H9 (cell line): Measurements from ENCODE around the gene BICRAL. TPM values are rescaled to one million over a fixed set of nuclear protein-coding genes. Genes with fewer than 3 reads are reported as not detected.

ENCODE experiments used
- DNase-seq: peaks from one replicate; pipeline ENCODE4 v3.0.0-alpha.2; 2017
- H2AFZ ChIP-seq: one replicate; pipeline ENCODE4 v1.6.1; 2013; ENCODE audit warnings: mild to moderate bottlenecking, low read length, control low read depth, moderate library complexity
- H2AK5ac ChIP-seq: 2 replicates; pipeline ENCODE4 v1.6.1; 2013; ENCODE audit warnings: low read length, control low read depth, mixed read lengths; ENCODE audit not compliant: insufficient read length
- H2BK120ac ChIP-seq: one replicate; pipeline ENCODE4 v1.6.1; 2013; ENCODE audit warnings: low read depth, mild to moderate bottlenecking, low read length, control low read depth, inconsistent platforms; ENCODE audit not compliant: poor library complexity, severe bottlenecking
- H2BK12ac ChIP-seq: 2 replicates; pipeline ENCODE4 v1.6.1; 2013; ENCODE audit warnings: low read length, control low read depth, mixed read lengths, low read depth; ENCODE audit not compliant: insufficient read length
- H2BK15ac ChIP-seq: 2 replicates; pipeline ENCODE4 v1.6.1; 2013; ENCODE audit warnings: low read depth, low read length, control low read depth
- H2BK20ac ChIP-seq: one replicate; pipeline ENCODE4 v1.6.1; 2013; ENCODE audit warnings: low read depth, mild to moderate bottlenecking, low read length, control low read depth, inconsistent platforms; ENCODE audit not compliant: poor library complexity, severe bottlenecking
- H2BK5ac ChIP-seq: 2 replicates; pipeline ENCODE4 v1.6.1; 2013; ENCODE audit warnings: low read length, control low read depth, mixed read lengths; ENCODE audit not compliant: insufficient read length
- H3K14ac ChIP-seq: 2 replicates; pipeline ENCODE4 v1.6.1; 2013; ENCODE audit warnings: low read length, control low read depth; ENCODE audit not compliant: insufficient read depth
- H3K18ac ChIP-seq: 2 replicates; pipeline ENCODE4 v1.6.1; 2013; ENCODE audit warnings: low read depth, mild to moderate bottlenecking, mixed read lengths, low read length, control low read depth; ENCODE audit not compliant: insufficient read length
- H3K23ac ChIP-seq: 2 replicates; pipeline ENCODE4 v1.6.1; 2013; ENCODE audit warnings: low read length, control low read depth, mixed read lengths, low read depth; ENCODE audit not compliant: insufficient read length
- H3K23me2 ChIP-seq: 2 replicates; pipeline ENCODE4 v1.6.1; 2013; ENCODE audit warnings: low read depth, mild to moderate bottlenecking, mixed read lengths, low read length, control low read depth; ENCODE audit not compliant: insufficient read length, poor library complexity, severe bottlenecking
- H3K27ac ChIP-seq: 2 replicates; pipeline ENCODE4 v1.5.1; 2013; ENCODE audit warnings: low read length, control low read depth, mixed read lengths, low read depth; ENCODE audit not compliant: insufficient read length
- H3K27me3 ChIP-seq: 2 replicates; pipeline ENCODE4 v1.6.1; 2013; ENCODE audit warnings: low read length, control low read depth, inconsistent platforms; ENCODE audit not compliant: insufficient read depth
- H3K4ac ChIP-seq: 2 replicates; pipeline ENCODE4 v1.6.1; 2013; ENCODE audit warnings: low read depth, mild to moderate bottlenecking, control low read depth, inconsistent platforms, low read length, moderate library complexity
- H3K4me1 ChIP-seq: 2 replicates; pipeline ENCODE4 v1.6.1; 2013; ENCODE audit warnings: low read length, control low read depth, inconsistent platforms; ENCODE audit not compliant: insufficient read depth
- H3K4me2 ChIP-seq: 2 replicates; pipeline ENCODE4 v1.6.1; 2013; ENCODE audit warnings: low read length, control low read depth, mixed read lengths; ENCODE audit not compliant: insufficient read length, insufficient read depth
- H3K56ac ChIP-seq: 2 replicates; pipeline ENCODE4 v1.6.1; 2013; ENCODE audit warnings: low read depth, mild to moderate bottlenecking, mixed read lengths, low read length, control low read depth; ENCODE audit not compliant: insufficient read length
- H3K79me1 ChIP-seq: 2 replicates; pipeline ENCODE4 v1.6.1; 2013; ENCODE audit warnings: low read depth, mild to moderate bottlenecking, moderate library complexity, low read length, control low read depth, inconsistent platforms; ENCODE audit not compliant: insufficient read depth, poor library complexity, severe bottlenecking
- H3K79me2 ChIP-seq: 2 replicates; pipeline ENCODE4 v1.6.1; 2013; ENCODE audit warnings: low read length, control low read depth, inconsistent platforms; ENCODE audit not compliant: insufficient read depth
- H3K9ac ChIP-seq: 2 replicates; pipeline ENCODE4 v1.6.1; 2013; ENCODE audit warnings: low read length, control low read depth, mixed read lengths; ENCODE audit not compliant: insufficient read length; ENCODE audit errors: extremely low read depth
- H3K9me3 ChIP-seq: one replicate; pipeline ENCODE4 v1.6.1; 2013; ENCODE audit warnings: low read depth, low read length, inconsistent platforms; ENCODE audit not compliant: control insufficient read depth
- H3T11ph ChIP-seq: one replicate; pipeline ENCODE4 v1.6.1; 2013; ENCODE audit warnings: mild to moderate bottlenecking, low read length, control low read depth, inconsistent platforms
- H4K20me1 ChIP-seq: one replicate; pipeline ENCODE4 v1.6.1; 2013; ENCODE audit not compliant: control insufficient read depth, insufficient read length, insufficient read depth
- H4K5ac ChIP-seq: 2 replicates; pipeline ENCODE4 v1.6.1; 2013; ENCODE audit warnings: low read depth, mild to moderate bottlenecking, mixed read lengths, low read length, control low read depth; ENCODE audit not compliant: insufficient read length
- H4K8ac ChIP-seq: replicated peaks from 2 replicates; pipeline ENCODE4 v1.6.1; 2013; ENCODE audit warnings: low read length, control low read depth, mixed read lengths, low read depth; ENCODE audit not compliant: insufficient read length
- H4K91ac ChIP-seq: 2 replicates; pipeline ENCODE4 v1.6.1; 2013; ENCODE audit warnings: low read depth, mild to moderate bottlenecking, moderate library complexity, mixed read lengths, low read length, control low read depth; ENCODE audit not compliant: insufficient read length
- H3K27ac Mint-ChIP-seq, 3 experiments: 2 replicates in 2 of 3; 3 replicates in 1 of 3; pipeline ENCODE4 v1.8.0; 2020 to 2021; ENCODE audit warnings: mixed read lengths in 3 of 3, mild to moderate bottlenecking in 1 of 3, moderate library complexity in 1 of 3
- H3K27me3 Mint-ChIP-seq: 2 replicates; pipeline ENCODE4 v1.8.0; 2021; ENCODE audit warnings: low read depth, mild to moderate bottlenecking, moderate library complexity, mixed read lengths
- H3K36me3 Mint-ChIP-seq, 3 experiments: 2 replicates in 2 of 3; 3 replicates in 1 of 3; pipeline ENCODE4 v1.8.0; 2020 to 2021; ENCODE audit warnings: low read depth in 3 of 3, mixed read lengths in 3 of 3; ENCODE audit not compliant: insufficient read depth in 1 of 3
- H3K4me1 Mint-ChIP-seq, 2 experiments: 2 replicates each; pipeline ENCODE4 v1.8.0; 2020; ENCODE audit warnings: mixed read lengths in 2 of 2
- H3K4me3 Mint-ChIP-seq, 2 experiments: 2 replicates in 1 of 2; 3 replicates in 1 of 2; pipeline ENCODE4 v1.8.0; 2020 to 2021; ENCODE audit warnings: mild to moderate bottlenecking in 2 of 2, mixed read lengths in 2 of 2, moderate library complexity in 1 of 2
- H3K9me3 Mint-ChIP-seq, 2 experiments: 2 replicates in 1 of 2; 3 replicates in 1 of 2; pipeline ENCODE4 v1.8.0; 2020; ENCODE audit warnings: mild to moderate bottlenecking in 2 of 2, mixed read lengths in 2 of 2, moderate library complexity in 1 of 2
- WGBS: extraction: QIAGEN DNeasy Blood & Tissue Kit; methylation state at CpG from one replicate; pipeline ENCODE4 v1.1.7; 2013; ENCODE audit warnings: missing lambda C conversion rate, low lambda C conversion rate, mixed read lengths; ENCODE audit not compliant: insufficient read length; ENCODE audit errors: extremely low coverage; 5-methylcytosine and 5-hydroxymethylcytosine counted together
- total RNA-seq: library from RNA; stranded (reverse); gene quantifications from 2 replicates; pipeline ENCODE4 v1.2.1, GENCODE V29; 2021
- TF ChIP-seq, protein P1 (sequence below): fragments of 200-600 bp; sonication (generic); conservative IDR thresholded peaks from 3 replicates; pipeline ENCODE4 v1.8.0; 2021; ENCODE audit warnings: antibody characterized with exemption, mild to moderate bottlenecking

The BICRAL gene
- total RNA-seq, 1 experiment from 2014 or later: 9.8 TPM

DNA sequence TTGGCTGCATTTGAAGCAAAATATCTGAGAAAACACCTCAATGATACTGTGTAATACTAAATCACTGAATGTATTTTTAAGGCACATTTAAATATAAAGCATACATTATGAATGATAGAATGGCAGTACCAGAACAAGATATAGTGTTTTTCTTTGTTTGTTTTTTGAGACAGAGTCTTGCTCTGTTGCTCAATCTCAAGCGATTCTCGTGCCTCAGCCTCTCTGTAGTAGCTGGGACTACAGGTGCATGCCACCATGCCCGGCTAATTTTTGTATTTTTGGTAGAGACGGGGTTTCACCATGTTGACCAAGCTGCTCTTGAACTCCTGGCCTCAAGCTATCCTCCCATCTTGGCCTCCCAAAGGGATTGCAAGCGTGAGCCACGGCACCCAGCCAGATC, 2.3 kb upstream of the BICRAL start:
- Histone ChIP-seq H3K23ac (no peak overlapping the region), H2AK5ac (no peak overlapping the region), H3K56ac (no peak overlapping the region), H3K4ac (no peak overlapping the region), H3K14ac (no peak overlapping the region), H4K8ac (no peak overlapping the region), H3K4me2 (no peak overlapping the region), H4K5ac (no peak overlapping the region), H3K9ac (no peak overlapping the region), H3K9me3 (no peaks in the 10 kb centered on the region), H4K91ac (no peak overlapping the region), H4K20me1 (no peaks in the 10 kb centered on the region), H3K79me1 (no peaks in the 10 kb centered on the region), H3K18ac (no peak overlapping the region), H2BK20ac (no peak overlapping the region), H2BK12ac (no peak overlapping the region), H2BK120ac (no peak overlapping the region), H3K27me3 (no peaks in the 10 kb centered on the region), H3K23me2 (no peaks in the 10 kb centered on the region), H3T11ph (no peak overlapping the region), H2AFZ (no peak overlapping the region), H2BK5ac (no peak overlapping the region), H2BK15ac (no peak overlapping the region), H3K4me1 (no peaks in the 10 kb centered on the region), H3K79me2 (peaks cover 1% of the 10 kb centered on the region; the same call in 1 of the 2 replicates), H3K27ac (no peak overlapping the region)
- Mint-ChIP-seq H3K9me3 (no peaks in the 10 kb centered on the region), H3K4me1 (peaks cover 14 to 16% of the 10 kb centered on the region in 2 experiments), H3K36me3 (peaks cover under 1 to 9% (median 1%) of the 10 kb centered on the region in 3 experiments; a peak in 4 of 7 replicates), H3K4me3 (0 out of 5 replicates have a peak overlapping the region, but pooled peaks of 1 of the 2 experiments have one; percentile 46), H3K27me3 (peaks cover 1% of the 10 kb centered on the region; the same call in 1 of the 2 replicates), H3K27ac (no peak overlapping the region)
- WGBS: no CpG with 5 or more reads among the region's 6 CpGs
- TF ChIP-seq, protein P1, sequence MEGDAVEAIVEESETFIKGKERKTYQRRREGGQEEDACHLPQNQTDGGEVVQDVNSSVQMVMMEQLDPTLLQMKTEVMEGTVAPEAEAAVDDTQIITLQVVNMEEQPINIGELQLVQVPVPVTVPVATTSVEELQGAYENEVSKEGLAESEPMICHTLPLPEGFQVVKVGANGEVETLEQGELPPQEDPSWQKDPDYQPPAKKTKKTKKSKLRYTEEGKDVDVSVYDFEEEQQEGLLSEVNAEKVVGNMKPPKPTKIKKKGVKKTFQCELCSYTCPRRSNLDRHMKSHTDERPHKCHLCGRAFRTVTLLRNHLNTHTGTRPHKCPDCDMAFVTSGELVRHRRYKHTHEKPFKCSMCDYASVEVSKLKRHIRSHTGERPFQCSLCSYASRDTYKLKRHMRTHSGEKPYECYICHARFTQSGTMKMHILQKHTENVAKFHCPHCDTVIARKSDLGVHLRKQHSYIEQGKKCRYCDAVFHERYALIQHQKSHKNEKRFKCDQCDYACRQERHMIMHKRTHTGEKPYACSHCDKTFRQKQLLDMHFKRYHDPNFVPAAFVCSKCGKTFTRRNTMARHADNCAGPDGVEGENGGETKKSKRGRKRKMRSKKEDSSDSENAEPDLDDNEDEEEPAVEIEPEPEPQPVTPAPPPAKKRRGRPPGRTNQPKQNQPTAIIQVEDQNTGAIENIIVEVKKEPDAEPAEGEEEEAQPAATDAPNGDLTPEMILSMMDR: no peak
- no peak for DNase-seq
